Measurements from ENCODE around the gene EGFR.
"Not testable (repeated sequence)": the region's sequence is repeated elsewhere in the genome, so short reads cannot be mapped to it uniquely, and the experiment has no call there.

The EGFR gene

GRCh38 chr7:55033236-55033846 is 14.5 kb downstream of the EGFR start:
- no peak for TF ChIP-seq Cebpa-rat (IDR thresholded peaks at IDR 0.05)
- no peaks in the 10 kb centered on the region for H3K9me3 ChIP-seq
- no peaks in the 10 kb centered on the region for H4K20me1 ChIP-seq
- H3K9ac ChIP-seq: no peak overlapping the region
- no peak overlapping the region for H3K27ac ChIP-seq
- H3K4me1 ChIP-seq: no peaks in the 10 kb centered on the region
- no peak overlapping the region for H3K4me2 ChIP-seq
- no peak overlapping the region for H3K4me3 ChIP-seq
- no peaks in the 10 kb centered on the region for H3K27me3 ChIP-seq
- no peaks in the 10 kb centered on the region for H3K36me3 ChIP-seq

DNA sequence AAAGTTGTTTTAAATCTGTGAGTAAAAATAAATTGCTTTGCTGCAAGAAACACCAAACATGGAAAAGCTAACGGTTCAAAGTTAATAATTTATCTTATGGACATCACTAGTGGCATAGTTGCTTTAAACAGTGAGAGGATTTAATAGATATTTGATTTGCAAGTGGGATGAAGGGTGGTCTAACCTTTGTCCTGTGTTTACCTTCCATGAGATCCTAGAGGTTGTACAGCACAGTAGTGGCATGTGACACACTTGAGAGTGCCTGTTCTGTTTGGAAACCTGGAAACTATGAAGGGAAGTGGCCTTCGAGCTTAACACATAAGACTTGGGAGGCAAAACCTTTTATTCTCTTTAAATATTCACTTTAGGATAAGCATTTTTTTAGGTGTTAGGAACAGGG is 16.0 kb downstream of the EGFR start:
- Histone ChIP-seq H4K20me1 (no peaks in the 10 kb centered on the region), H3K4me1 (no peaks in the 10 kb centered on the region), H3K9me3 (no peaks in the 10 kb centered on the region), H3K4me2 (no peak overlapping the region), H3K9ac (no peak overlapping the region), H3K27ac (no peak overlapping the region), H3K4me3 (no peak overlapping the region), H3K36me3 (no peaks in the 10 kb centered on the region), H3K27me3 (no peaks in the 10 kb centered on the region)
- TF ChIP-seq Cebpa-rat (IDR thresholded peaks at IDR 0.05): no peak

- H3K4me1 ChIP-seq, H4K20me1 ChIP-seq, H3K9ac ChIP-seq, H3K36me3 ChIP-seq, H3K27ac ChIP-seq, H3K4me3 ChIP-seq, H3K9me3 ChIP-seq, H3K4me2 ChIP-seq, H3K27me3 ChIP-seq: not testable (repeated sequence)
Observed at GRCh38 chr7:55035410-55035809, 16.6 kb downstream of the EGFR start.

GRCh38 chr7:55036950-55037736 is 18.3 kb downstream of the EGFR start:
- H3K4me3 ChIP-seq: no peak overlapping the region
- H3K9me3 ChIP-seq: no peaks in the 10 kb centered on the region
- no peaks in the 10 kb centered on the region for H4K20me1 ChIP-seq
- no peak overlapping the region for H3K9ac ChIP-seq
- H3K36me3 ChIP-seq: no peaks in the 10 kb centered on the region
- H3K27ac ChIP-seq: no peak overlapping the region
- no peak for TF ChIP-seq Cebpa-rat (IDR thresholded peaks at IDR 0.05)
- no peaks in the 10 kb centered on the region for H3K4me1 ChIP-seq
- H3K27me3 ChIP-seq: no peaks in the 10 kb centered on the region
- H3K4me2 ChIP-seq: no peak overlapping the region

DNA sequence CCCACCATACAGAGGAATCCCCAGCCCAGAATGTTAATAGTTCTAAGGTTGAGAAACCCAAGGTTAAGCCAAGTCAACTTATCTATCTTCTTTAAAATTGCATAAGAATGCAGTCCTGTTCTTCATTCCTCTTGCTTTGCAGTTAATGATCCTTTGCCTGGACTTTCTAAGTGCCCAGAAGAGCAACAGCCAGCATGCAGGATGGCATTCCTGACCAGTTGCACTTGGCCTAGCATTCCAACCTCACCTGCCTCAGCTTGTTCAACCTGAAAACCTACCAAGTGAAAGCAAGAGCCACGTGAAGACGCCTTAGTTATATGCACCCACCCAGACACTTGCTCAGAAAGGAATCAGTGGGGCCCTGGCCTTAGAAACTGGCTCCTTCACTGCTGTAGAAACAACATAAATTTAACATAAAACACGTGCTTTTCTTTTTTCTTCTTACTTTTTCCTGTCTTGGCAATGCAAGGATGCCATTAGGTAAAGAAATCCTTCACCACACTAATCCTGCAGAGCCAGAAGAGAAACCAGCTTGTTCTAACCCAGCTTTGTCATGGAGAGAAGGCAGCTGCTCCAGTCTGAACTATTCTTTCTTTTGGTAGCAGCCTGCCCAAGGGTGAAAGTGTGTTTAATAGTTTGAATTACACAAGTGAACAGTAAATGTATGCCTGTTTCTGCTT is 25.0 kb downstream of the EGFR start:
- H3K4me2 ChIP-seq: no peak overlapping the region
- no peaks in the 10 kb centered on the region for H3K9me3 ChIP-seq
- no peaks in the 10 kb centered on the region for H3K36me3 ChIP-seq
- no peak overlapping the region for H3K9ac ChIP-seq
- H3K27me3 ChIP-seq: no peaks in the 10 kb centered on the region
- TF ChIP-seq Cebpa-rat (IDR thresholded peaks at IDR 0.05): no peak
- no peak overlapping the region for H3K27ac ChIP-seq
- H3K4me1 ChIP-seq: no peaks in the 10 kb centered on the region
- H3K4me3 ChIP-seq: no peak overlapping the region
- H4K20me1 ChIP-seq: no peaks in the 10 kb centered on the region

- no peaks in the 10 kb centered on the region for H4K20me1 ChIP-seq
- TF ChIP-seq Cebpa-rat (IDR thresholded peaks at IDR 0.05): no peak
- H3K9me3 ChIP-seq: no peaks in the 10 kb centered on the region
- no peaks in the 10 kb centered on the region for H3K4me1 ChIP-seq
- H3K4me2 ChIP-seq: no peak overlapping the region
- no peak overlapping the region for H3K27ac ChIP-seq
- H3K36me3 ChIP-seq: no peaks in the 10 kb centered on the region
- H3K4me3 ChIP-seq: no peak overlapping the region
- no peaks in the 10 kb centered on the region for H3K27me3 ChIP-seq
- H3K9ac ChIP-seq: no peak overlapping the region
Observed at GRCh38 chr7:55044371-55044717, 25.5 kb downstream of the EGFR start.

- Histone ChIP-seq H3K4me3 (no peak overlapping the region), H3K4me1 (no peaks in the 10 kb centered on the region), H3K27ac (no peak overlapping the region), H4K20me1 (no peaks in the 10 kb centered on the region), H3K27me3 (no peaks in the 10 kb centered on the region), H3K9ac (no peak overlapping the region), H3K9me3 (no peaks in the 10 kb centered on the region), H3K36me3 (no peaks in the 10 kb centered on the region), H3K4me2 (no peak overlapping the region)
- TF ChIP-seq Cebpa-rat (IDR thresholded peaks at IDR 0.05): no peak
Observed at GRCh38 chr7:55044791-55045190, 26.0 kb downstream of the EGFR start.

- TF ChIP-seq Cebpa-rat (IDR thresholded peaks at IDR 0.05): no peak
- Histone ChIP-seq H3K36me3 (no peaks in the 10 kb centered on the region), H3K4me1 (no peaks in the 10 kb centered on the region), H3K4me2 (no peak overlapping the region), H3K9ac (no peak overlapping the region), H3K27ac (no peak overlapping the region), H4K20me1 (no peaks in the 10 kb centered on the region), H3K4me3 (no peak overlapping the region), H3K27me3 (no peaks in the 10 kb centered on the region), H3K9me3 (no peaks in the 10 kb centered on the region)
Observed at GRCh38 chr7:55046582-55047342, 27.9 kb downstream of the EGFR start.

DNA sequence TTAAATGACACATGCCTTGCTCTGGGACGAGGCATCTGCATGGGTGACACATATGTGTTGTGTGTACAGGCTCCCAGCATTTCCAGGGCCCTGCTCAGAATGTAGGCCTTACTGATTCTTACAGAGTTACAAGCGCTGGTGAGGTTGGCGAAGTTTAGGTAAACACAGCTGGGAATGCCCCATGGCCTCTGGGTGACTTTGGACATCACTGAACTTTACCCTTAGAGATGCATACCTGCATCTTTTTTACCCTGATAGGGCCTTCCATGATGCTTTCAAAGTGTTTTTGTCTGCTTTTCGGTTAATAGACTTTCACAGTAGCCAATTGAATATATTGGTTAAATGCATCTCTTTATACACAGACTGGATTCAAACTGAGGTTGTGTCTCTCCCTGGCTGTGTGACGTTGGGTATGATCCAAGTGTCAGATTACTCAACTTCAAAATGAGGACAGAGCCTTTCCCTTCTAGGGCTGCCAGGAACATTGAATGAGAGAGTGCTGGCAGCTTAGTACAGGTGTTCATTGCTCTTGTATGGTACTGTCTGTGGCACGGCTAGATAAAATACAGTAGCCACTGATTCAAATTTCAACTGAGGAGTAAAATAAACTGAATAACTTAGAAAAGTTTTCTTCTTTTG is 29.5 kb downstream of the EGFR start:
- Histone ChIP-seq H3K9me3 (no peaks in the 10 kb centered on the region), H3K27ac (no peak overlapping the region), H3K4me1 (no peaks in the 10 kb centered on the region), H4K20me1 (no peaks in the 10 kb centered on the region), H3K4me2 (no peak overlapping the region), H3K27me3 (no peaks in the 10 kb centered on the region), H3K9ac (no peak overlapping the region), H3K36me3 (no peaks in the 10 kb centered on the region), H3K4me3 (no peak overlapping the region)
- TF ChIP-seq Cebpa-rat (IDR thresholded peaks at IDR 0.05): no peak

Measured in BLaER1 (cell line).